ENCODE results near the gene TNFAIP6.

TNFAIP6 gene

DNA sequence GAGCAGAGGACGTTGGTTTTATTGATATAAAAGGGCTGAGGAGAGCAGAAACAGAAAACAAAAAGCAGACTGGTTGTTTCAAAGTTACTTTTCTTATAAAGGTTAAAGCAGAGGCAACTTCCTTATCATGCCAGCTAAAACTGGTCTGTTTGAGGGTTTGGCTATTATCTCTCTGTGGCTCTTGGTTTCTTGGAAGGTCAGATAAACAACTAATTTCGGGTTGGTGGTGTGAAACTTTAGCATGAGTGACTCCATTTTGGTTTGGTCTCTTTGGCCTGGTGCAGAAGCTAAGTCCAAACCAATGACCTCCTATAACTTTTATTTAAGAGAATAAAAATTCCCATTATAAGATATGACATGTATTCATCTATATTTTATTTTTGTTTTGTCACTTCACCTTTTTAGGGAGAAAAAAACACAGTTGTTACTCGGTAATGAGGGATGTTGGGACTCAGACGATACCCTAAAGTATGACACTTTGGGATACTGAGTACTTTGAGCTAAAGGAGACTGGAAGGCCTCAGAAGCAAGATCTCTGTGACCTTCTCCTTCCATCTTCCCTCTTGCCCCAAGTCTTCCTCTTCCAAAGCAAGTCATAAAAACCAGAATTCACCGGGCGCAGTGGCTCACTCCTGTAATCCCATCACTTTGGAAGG lies 23.3 kb downstream of the TNFAIP6 start:
- no peaks in the 10 kb centered on the region for H3K36me3 ChIP-seq (replicated peaks; ENCODE audit: insufficient read depth, low read length)
- H3K9ac ChIP-seq (ENCODE audit: low read length) = no peak overlapping the region
- H3K79me2 ChIP-seq (ENCODE audit: low read length) = no peaks in the 10 kb centered on the region
- no peak overlapping the region for H3K4me2 ChIP-seq (ENCODE audit: low read depth, low read length)
- no peak overlapping the region for H3K27ac ChIP-seq (ENCODE audit: low read length)
- TF ChIP-seq, protein P1, sequence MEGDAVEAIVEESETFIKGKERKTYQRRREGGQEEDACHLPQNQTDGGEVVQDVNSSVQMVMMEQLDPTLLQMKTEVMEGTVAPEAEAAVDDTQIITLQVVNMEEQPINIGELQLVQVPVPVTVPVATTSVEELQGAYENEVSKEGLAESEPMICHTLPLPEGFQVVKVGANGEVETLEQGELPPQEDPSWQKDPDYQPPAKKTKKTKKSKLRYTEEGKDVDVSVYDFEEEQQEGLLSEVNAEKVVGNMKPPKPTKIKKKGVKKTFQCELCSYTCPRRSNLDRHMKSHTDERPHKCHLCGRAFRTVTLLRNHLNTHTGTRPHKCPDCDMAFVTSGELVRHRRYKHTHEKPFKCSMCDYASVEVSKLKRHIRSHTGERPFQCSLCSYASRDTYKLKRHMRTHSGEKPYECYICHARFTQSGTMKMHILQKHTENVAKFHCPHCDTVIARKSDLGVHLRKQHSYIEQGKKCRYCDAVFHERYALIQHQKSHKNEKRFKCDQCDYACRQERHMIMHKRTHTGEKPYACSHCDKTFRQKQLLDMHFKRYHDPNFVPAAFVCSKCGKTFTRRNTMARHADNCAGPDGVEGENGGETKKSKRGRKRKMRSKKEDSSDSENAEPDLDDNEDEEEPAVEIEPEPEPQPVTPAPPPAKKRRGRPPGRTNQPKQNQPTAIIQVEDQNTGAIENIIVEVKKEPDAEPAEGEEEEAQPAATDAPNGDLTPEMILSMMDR (IDR thresholded peaks at IDR 0.05; ENCODE audit: low read length) = no peak
- TF ChIP-seq EZH2phosphoT487 (IDR thresholded peaks at IDR 0.05; ENCODE audit: low read length) = no peak
- TF ChIP-seq EZH2 (optimal IDR thresholded peaks at IDR 0.05; ENCODE audit: low read depth, low read length) = no peak
- H3F3A ChIP-seq (ENCODE audit: insufficient read depth, low read length) = no peaks in the 10 kb centered on the region
- no peak overlapping the region for H2AFZ ChIP-seq (ENCODE audit: low read length)
- no peak overlapping the region for H3K4me3 ChIP-seq (ENCODE audit: low read length)
- no peaks in the 10 kb centered on the region for H3K4me1 ChIP-seq (ENCODE audit: low read length)
- no peak for DNase-seq
- no peaks in the 10 kb centered on the region for H3K27me3 ChIP-seq (replicated peaks; ENCODE audit: insufficient read depth, low read length)
- H4K20me1 ChIP-seq (ENCODE audit: insufficient read depth, low read length) = no peaks in the 10 kb centered on the region
- no peaks in the 10 kb centered on the region for H3K9me3 ChIP-seq (replicated peaks; ENCODE audit: insufficient read depth, low read length)
- H3K9me2 ChIP-seq (replicated peaks; ENCODE audit: insufficient read depth, low read length) = no peaks in the 10 kb centered on the region

DNA sequence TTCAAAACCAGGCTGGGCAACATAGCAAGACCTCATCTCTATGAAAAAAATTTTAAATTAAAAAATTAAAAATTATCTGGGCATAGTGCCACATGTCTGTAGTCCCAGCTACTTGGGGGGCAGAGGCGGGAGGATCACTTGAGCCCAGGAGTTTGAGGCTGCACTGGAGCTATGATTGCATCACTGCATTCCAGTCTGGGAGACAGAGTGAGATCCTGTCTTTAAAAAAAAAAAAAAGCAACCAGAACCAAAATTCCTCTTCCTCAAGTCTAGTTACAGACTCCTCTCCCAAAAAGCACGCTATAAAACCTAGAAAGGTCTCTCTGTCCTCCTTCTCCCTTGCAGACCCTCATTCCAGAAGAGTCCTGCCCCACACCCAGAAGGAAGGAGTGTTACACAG lies 23.9 kb downstream of the TNFAIP6 start:
- no peaks in the 10 kb centered on the region for H3K27me3 ChIP-seq (replicated peaks; ENCODE audit: insufficient read depth, low read length)
- H3K27ac ChIP-seq (ENCODE audit: low read length) = no peak overlapping the region
- TF ChIP-seq, protein P1 (IDR thresholded peaks at IDR 0.05; ENCODE audit: low read length) = no peak
- TF ChIP-seq EZH2phosphoT487 (IDR thresholded peaks at IDR 0.05; ENCODE audit: low read length) = no peak
- no peak for TF ChIP-seq EZH2 (optimal IDR thresholded peaks at IDR 0.05; ENCODE audit: low read depth, low read length)

DNA sequence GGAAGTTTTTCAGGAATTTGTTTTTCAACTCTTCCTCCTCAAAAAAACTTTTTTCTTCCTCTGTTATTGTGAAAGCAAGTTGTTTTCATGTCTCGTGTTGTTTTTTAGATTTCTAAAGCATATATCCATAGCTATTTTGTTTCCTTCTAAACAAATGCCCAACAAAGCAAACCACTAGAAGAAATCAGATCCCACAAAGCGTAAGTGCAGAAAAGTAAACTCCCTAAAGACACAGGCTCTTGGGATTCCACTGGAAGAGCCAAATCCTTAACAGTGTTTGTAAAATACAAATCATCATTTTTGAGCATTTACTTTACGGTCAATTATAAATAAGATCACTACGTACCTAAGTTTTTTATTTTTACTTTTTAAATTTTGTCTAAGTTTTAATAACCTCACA lies 30.6 kb downstream of the TNFAIP6 start:
- Histone ChIP-seq H3K9me3 (replicated peaks; ENCODE audit: insufficient read depth, low read length) (no peaks in the 10 kb centered on the region), H3K27me3 (replicated peaks; ENCODE audit: insufficient read depth, low read length) (no peaks in the 10 kb centered on the region), H3K36me3 (replicated peaks; ENCODE audit: insufficient read depth, low read length) (no peaks in the 10 kb centered on the region), H3K4me2 (ENCODE audit: low read depth, low read length) (no peak overlapping the region), H3K27ac (ENCODE audit: low read length) (no peak overlapping the region), H3K9ac (ENCODE audit: low read length) (no peak overlapping the region), H2AFZ (ENCODE audit: low read length) (no peak overlapping the region), H3K4me1 (ENCODE audit: low read length) (peaks cover 8% of the 10 kb centered on the region), H4K20me1 (ENCODE audit: insufficient read depth, low read length) (no peaks in the 10 kb centered on the region), H3F3A (ENCODE audit: insufficient read depth, low read length) (0 out of 2 replicates have a peak, but pooled peaks cover 3% of the 10 kb centered on the region), H3K9me2 (replicated peaks; ENCODE audit: insufficient read depth, low read length) (no peaks in the 10 kb centered on the region), H3K4me3 (ENCODE audit: low read length) (no peak overlapping the region), H3K79me2 (ENCODE audit: low read length) (no peaks in the 10 kb centered on the region)
- TF ChIP-seq, protein P1 (IDR thresholded peaks at IDR 0.05; ENCODE audit: low read length) = no peak
- no peak for TF ChIP-seq EZH2phosphoT487 (IDR thresholded peaks at IDR 0.05; ENCODE audit: low read length)
- TF ChIP-seq EZH2 (optimal IDR thresholded peaks at IDR 0.05; ENCODE audit: low read depth, low read length) = no peak
- no peak for DNase-seq

More for the DNA sequence above, 23.9 kb downstream of the TNFAIP6 start:
- Histone ChIP-seq H3K9ac (ENCODE audit: low read length) (no peak overlapping the region), H3K9me2 (replicated peaks; ENCODE audit: insufficient read depth, low read length) (no peaks in the 10 kb centered on the region), H3K4me2 (ENCODE audit: low read depth, low read length) (no peak overlapping the region), H3F3A (ENCODE audit: insufficient read depth, low read length) (no peaks in the 10 kb centered on the region), H3K4me3 (ENCODE audit: low read length) (no peak overlapping the region), H3K4me1 (ENCODE audit: low read length) (no peaks in the 10 kb centered on the region), H3K79me2 (ENCODE audit: low read length) (no peaks in the 10 kb centered on the region), H2AFZ (ENCODE audit: low read length) (no peak overlapping the region), H3K9me3 (replicated peaks; ENCODE audit: insufficient read depth, low read length) (no peaks in the 10 kb centered on the region), H3K36me3 (replicated peaks; ENCODE audit: insufficient read depth, low read length) (no peaks in the 10 kb centered on the region), H4K20me1 (ENCODE audit: insufficient read depth, low read length) (no peaks in the 10 kb centered on the region)
- DNase-seq = no peak

Measured in MM.1S (cell line).